Activated T-helper 17 cell treated with anti-CD3 and anti-CD28 coated beads, Interleukin-2, amount 50 U/mL, for 72 hours (primary cell): ENCODE results near the gene KDM7A. TPM values are rescaled to one million over a fixed set of nuclear protein-coding genes. Genes with fewer than 3 reads are reported as not detected.

Experiments
- ATAC-seq: fragments of 150-1000 bp; cut with Tn5 transposase; replicated peaks from 2 replicates; pipeline ENCODE4 v1.10.0; 2021; ENCODE audit warnings: mild to moderate bottlenecking, moderate library complexity
- H3K27ac Mint-ChIP-seq: one replicate; pipeline ENCODE4 v1.8.0; 2022; ENCODE audit warnings: mixed read lengths
- H3K27me3 Mint-ChIP-seq: one replicate; pipeline ENCODE4 v1.8.0; 2022; ENCODE audit warnings: mixed read lengths
- H3K36me3 Mint-ChIP-seq: one replicate; pipeline ENCODE4 v1.8.0; 2022; ENCODE audit warnings: low read depth, mild to moderate bottlenecking, mixed read lengths
- H3K4me1 Mint-ChIP-seq: one replicate; pipeline ENCODE4 v1.8.0; 2022; ENCODE audit warnings: mixed read lengths
- H3K4me3 Mint-ChIP-seq: one replicate; pipeline ENCODE4 v1.8.0; 2022; ENCODE audit warnings: mild to moderate bottlenecking, mixed read lengths
- H3K9me3 Mint-ChIP-seq: one replicate; pipeline ENCODE4 v1.8.0; 2022; ENCODE audit warnings: mixed read lengths
- total RNA-seq, 2 donors: library from RNA; stranded (reverse); gene quantifications; one replicate each; pipeline ENCODE4 v1.2.3, GENCODE V29; 2022

Gene KDM7A
- total RNA-seq, 2 donors from 2014 or later = 31.1 to 48.7 TPM

DNA sequence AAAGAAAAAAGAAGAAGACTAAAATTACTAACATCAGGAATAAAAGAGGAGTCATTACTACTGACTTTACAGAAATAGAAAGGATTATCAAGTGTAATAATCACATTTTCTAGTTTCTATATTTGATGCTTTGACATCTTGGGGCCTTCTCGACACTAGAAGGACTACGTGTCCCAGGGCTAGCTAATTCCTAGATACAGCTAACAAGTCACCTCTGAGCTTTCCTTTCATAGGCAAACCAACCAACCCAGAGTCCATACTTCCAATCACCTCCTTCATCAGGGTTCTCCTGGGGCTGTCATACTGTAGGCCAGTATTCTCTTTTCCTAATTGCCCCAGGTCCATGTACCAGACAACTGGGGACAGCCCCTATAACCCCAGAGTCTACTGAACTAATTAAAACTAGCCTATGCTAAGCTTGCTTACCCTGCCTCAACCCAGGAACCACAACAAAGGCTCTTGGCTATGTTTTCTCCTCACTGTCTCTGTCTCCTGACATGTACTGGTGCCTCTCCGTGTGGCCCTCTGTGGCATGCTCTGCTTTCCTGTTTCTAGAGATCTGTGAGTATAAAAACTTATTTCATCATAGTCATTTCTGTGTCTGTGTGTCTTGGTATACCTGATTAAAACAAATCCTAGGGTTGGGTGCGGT is 107.4 kb downstream of the KDM7A start:
- Mint-ChIP-seq H3K27ac (peak overlapping the region; percentile 63), H3K4me1 (no peaks in the 10 kb centered on the region), H3K36me3 (no peaks in the 10 kb centered on the region), H3K27me3 (no peaks in the 10 kb centered on the region), H3K9me3 (peaks cover 15% of the 10 kb centered on the region), H3K4me3 (no peak overlapping the region)
- ATAC-seq = peak; percentile 86

- Mint-ChIP-seq H3K4me1 (no peaks in the 10 kb centered on the region), H3K4me3 (no peak overlapping the region), H3K27ac (no peak overlapping the region), H3K9me3 (peaks cover 15% of the 10 kb centered on the region), H3K27me3 (no peaks in the 10 kb centered on the region), H3K36me3 (no peaks in the 10 kb centered on the region)
- no peak for ATAC-seq
These were observed 108.8 kb downstream of the KDM7A start for GRCh38 chr7:140068033-140068432.

- ATAC-seq = no peak
- H3K27ac Mint-ChIP-seq = no peak overlapping the region
- peaks cover 15% of the 10 kb centered on the region for H3K9me3 Mint-ChIP-seq
- no peaks in the 10 kb centered on the region for H3K27me3 Mint-ChIP-seq
- H3K4me1 Mint-ChIP-seq = no peaks in the 10 kb centered on the region
- H3K4me3 Mint-ChIP-seq = no peak overlapping the region
- no peaks in the 10 kb centered on the region for H3K36me3 Mint-ChIP-seq
These were observed 109.7 kb downstream of the KDM7A start for GRCh38 chr7:140067052-140067451.

GRCh38 chr7:140062528-140063299 is 114.1 kb downstream of the KDM7A start, which contains the start of gene PARP12:
Gene PARP12 (minus strand): TSS chr7:140062951. CDS start chr7:140062847, 104 bp downstream.
- Mint-ChIP-seq H3K27me3 (no peaks in the 10 kb centered on the region), H3K36me3 (no peaks in the 10 kb centered on the region), H3K27ac (peak within 1 kb of the TSS; percentile 48), H3K9me3 (peaks cover 15% of the 10 kb centered on the region), H3K4me1 (peaks cover 27% of the 10 kb centered on the region), H3K4me3 (peak within 1 kb of the TSS; percentile 69)
- peak; percentile 73 for ATAC-seq

DNA sequence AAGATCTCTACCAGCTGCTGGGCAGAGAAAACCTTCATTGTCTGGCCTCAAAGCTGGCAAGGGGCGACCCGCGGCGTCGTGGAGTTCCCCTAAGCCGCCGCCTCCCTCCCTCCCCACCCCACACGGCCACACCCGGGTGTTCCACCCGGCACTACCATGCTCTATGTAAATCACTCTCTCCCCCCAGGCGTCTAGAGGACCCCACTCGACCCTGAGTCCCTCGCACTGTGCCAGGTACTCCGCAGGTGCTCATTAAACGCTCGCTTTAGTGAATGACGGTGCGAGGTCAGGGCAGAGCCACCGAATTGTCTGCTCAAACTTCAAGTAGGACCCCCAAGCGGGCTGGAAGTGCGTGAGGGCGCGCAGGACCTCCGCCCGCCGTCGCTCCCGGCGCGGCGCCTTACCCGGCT is 114.7 kb downstream of the KDM7A start:
- H3K9me3 Mint-ChIP-seq = peaks cover 12% of the 10 kb centered on the region
- H3K4me1 Mint-ChIP-seq = peaks cover 30% of the 10 kb centered on the region
- H3K4me3 Mint-ChIP-seq = peak overlapping the region; percentile 69
- ATAC-seq = peak; percentile 5
- peak overlapping the region; percentile 44 for H3K27ac Mint-ChIP-seq
- H3K27me3 Mint-ChIP-seq = no peaks in the 10 kb centered on the region
- H3K36me3 Mint-ChIP-seq = peaks cover 5% of the 10 kb centered on the region

DNA sequence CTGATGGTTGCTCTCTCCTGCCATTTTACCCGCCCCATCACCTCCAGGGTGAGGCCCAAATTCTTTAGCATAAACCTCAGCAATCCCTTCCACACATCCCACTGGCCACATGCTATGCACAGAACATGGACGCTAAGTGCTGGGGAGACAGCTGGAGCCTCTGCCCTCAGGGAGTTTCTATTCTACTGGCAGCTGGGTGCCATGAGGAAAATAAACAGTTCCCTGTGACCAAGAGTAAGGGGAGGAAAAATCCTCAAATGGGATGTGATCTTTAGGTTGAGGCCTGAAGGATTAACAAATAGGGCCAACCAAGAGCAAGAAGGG is 115.2 kb downstream of the KDM7A start:
- Mint-ChIP-seq H3K4me3 (peak overlapping the region; percentile 69), H3K4me1 (peaks cover 32% of the 10 kb centered on the region), H3K27ac (peak overlapping the region; percentile 44), H3K36me3 (peaks cover 11% of the 10 kb centered on the region), H3K9me3 (peaks cover 7% of the 10 kb centered on the region), H3K27me3 (no peaks in the 10 kb centered on the region)
- no peak for ATAC-seq

DNA sequence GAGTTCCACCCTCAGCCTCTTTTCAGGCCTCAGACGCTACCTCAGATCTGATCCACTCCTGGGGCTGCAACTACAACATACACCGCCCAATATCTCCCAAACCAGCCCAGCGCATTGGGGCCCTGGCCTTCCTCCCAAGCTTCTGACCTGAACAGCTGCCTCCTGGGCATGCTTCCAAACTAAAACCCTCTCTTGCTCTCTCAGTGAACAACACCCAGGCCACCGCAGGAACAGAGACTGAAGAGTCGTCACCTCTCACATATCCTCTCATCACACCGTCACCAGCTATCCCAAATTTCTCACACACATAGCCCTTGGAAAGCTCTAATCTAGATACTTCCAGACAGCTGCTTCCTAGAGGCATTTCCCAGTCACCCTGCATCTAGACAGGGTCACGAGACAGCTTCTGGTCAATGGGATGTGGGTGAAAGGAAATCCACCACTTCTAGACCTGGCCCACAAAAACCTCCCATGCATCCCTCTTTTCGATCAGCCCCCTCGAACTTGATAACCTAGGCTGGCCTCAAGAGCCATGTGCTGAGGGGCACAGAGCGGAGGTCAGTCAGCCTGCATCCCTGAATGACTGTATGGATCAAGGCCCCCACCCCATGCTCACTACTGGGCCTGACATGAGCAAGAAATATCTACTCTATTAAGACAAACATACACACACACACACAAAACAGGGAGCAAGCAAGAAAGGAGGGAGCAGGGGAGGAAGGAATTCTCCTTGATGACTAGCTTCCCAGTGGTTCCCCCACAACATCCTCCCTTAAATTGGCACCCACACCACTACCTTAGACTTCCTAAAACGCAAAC is 115.8 kb downstream of the KDM7A start:
- peaks cover 32% of the 10 kb centered on the region for H3K4me1 Mint-ChIP-seq

GRCh38 chr7:140060243-140060630 is 116.5 kb downstream of the KDM7A start:
- Mint-ChIP-seq H3K4me1 (peaks cover 36% of the 10 kb centered on the region), H3K9me3 (no peaks in the 10 kb centered on the region), H3K27me3 (no peaks in the 10 kb centered on the region), H3K36me3 (peaks cover 22% of the 10 kb centered on the region), H3K4me3 (peak overlapping the region; percentile 69), H3K27ac (peak overlapping the region; percentile 44)
- peak; percentile 59 for ATAC-seq

More for the DNA sequence above, 115.8 kb downstream of the KDM7A start:
- H3K27ac Mint-ChIP-seq = peak overlapping the region; percentile 44
- peaks cover 16% of the 10 kb centered on the region for H3K36me3 Mint-ChIP-seq
- H3K4me3 Mint-ChIP-seq = peak overlapping the region; percentile 69
- H3K9me3 Mint-ChIP-seq = peaks cover 2% of the 10 kb centered on the region
- no peaks in the 10 kb centered on the region for H3K27me3 Mint-ChIP-seq
- no peak for ATAC-seq

GRCh38 chr7:140059273-140060242 is 117.2 kb downstream of the KDM7A start:
- H3K9me3 Mint-ChIP-seq = no peaks in the 10 kb centered on the region
- peak; percentile 37 for ATAC-seq
- H3K27me3 Mint-ChIP-seq = no peaks in the 10 kb centered on the region
- peak overlapping the region; percentile 69 for H3K4me3 Mint-ChIP-seq
- H3K36me3 Mint-ChIP-seq = peaks cover 29% of the 10 kb centered on the region
- H3K27ac Mint-ChIP-seq = peak overlapping the region; percentile 55
- H3K4me1 Mint-ChIP-seq = peaks cover 37% of the 10 kb centered on the region

DNA sequence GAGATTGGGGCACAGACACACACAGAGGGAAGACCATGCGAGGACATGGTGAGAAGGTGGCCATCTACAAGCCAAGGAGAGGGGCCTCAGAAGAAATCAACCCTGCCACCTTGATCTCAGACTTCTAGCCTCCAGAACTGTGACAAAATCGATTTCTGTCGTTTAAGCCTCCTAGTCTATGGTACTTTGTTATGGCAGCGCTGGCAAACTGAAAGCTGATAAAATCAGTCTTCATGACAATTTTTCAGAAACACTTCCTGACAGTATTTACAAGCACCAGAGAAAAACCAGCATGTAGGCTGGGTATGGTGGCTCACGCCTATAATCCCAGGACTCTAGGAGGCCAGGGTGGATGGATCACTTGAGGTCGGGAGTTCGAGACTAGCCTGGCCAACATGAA is 118.3 kb downstream of the KDM7A start:
- Mint-ChIP-seq H3K27me3 (no peaks in the 10 kb centered on the region), H3K4me3 (peak overlapping the region; percentile 69), H3K4me1 (peaks cover 42% of the 10 kb centered on the region), H3K9me3 (no peaks in the 10 kb centered on the region), H3K27ac (no peak overlapping the region), H3K36me3 (peaks cover 39% of the 10 kb centered on the region)
- no peak for ATAC-seq

DNA sequence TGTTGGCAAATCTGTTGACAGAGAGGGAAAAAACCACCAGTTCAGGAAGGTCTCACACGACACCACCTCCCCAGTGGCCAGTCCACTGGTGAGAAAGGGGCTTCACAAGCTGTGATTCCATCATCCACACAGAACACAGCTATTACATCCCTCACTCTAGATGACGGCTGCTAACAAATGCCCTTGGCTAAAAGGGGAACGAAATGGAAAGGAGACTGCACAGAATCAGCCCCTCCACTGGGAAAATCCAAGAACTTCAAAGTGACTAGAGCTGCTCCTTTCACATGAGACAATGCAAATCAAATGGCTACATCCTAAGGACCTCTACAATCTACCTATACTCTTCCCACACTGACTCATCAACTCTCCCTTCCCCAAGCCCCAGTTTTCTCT is 119.6 kb downstream of the KDM7A start:
- no peak for ATAC-seq
- Mint-ChIP-seq H3K4me3 (no peak overlapping the region), H3K36me3 (peaks cover 52% of the 10 kb centered on the region), H3K27me3 (no peaks in the 10 kb centered on the region), H3K9me3 (no peaks in the 10 kb centered on the region), H3K27ac (no peak overlapping the region), H3K4me1 (peaks cover 42% of the 10 kb centered on the region)

DNA sequence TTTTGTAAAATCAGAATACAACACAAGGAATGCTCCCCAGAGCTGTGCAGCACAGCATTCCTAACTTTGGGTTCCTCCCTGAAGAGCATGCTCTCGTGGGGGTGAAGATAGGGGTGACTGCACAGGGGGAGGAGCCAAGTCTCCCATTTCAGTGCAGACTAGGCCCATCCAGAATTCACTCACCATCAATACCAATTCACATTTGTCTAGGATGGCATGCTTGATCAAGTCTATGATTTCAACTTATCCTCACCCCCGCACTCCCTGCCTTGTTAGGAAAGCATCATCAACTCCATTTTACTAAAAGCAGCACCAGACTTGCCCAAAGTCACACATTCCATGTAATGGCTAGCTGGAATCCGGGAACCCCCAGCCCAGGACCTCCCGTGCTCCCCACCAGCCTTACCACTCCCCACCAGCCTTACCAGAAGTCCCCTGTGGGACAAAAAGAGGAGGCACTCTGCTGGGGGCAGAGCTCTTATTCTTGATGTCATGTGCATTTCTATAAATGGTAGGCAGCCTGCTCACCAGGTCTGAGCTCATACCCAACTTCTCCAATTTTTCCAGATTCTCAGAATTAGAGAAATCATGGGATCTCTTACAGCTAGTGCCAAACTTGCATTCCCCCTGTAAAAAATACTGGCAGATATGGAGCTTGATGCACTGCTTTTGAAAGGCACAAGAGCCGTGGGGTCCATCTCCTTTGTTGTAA is 120.2 kb downstream of the KDM7A start:
- Mint-ChIP-seq H3K9me3 (no peaks in the 10 kb centered on the region), H3K4me3 (no peak overlapping the region), H3K27ac (no peak overlapping the region), H3K27me3 (no peaks in the 10 kb centered on the region), H3K36me3 (peaks cover 57% of the 10 kb centered on the region), H3K4me1 (peaks cover 40% of the 10 kb centered on the region)
- no peak for ATAC-seq

GRCh38 chr7:140055833-140056232 is 121.0 kb downstream of the KDM7A start:
- peak overlapping the region; percentile 1 for H3K27ac Mint-ChIP-seq
- H3K4me1 Mint-ChIP-seq = peaks cover 33% of the 10 kb centered on the region
- no peak for ATAC-seq
- H3K9me3 Mint-ChIP-seq = no peaks in the 10 kb centered on the region
- peaks cover 61% of the 10 kb centered on the region for H3K36me3 Mint-ChIP-seq
- H3K27me3 Mint-ChIP-seq = no peaks in the 10 kb centered on the region
- no peak overlapping the region for H3K4me3 Mint-ChIP-seq
